H9 (cell line): Measurements from ENCODE around the gene TRIM2. TPM values are rescaled to one million over a fixed set of nuclear protein-coding genes. Genes with fewer than 3 reads are reported as not detected.

Experiments used
- DNase-seq: peaks from one replicate; pipeline ENCODE4 v3.0.0-alpha.2; 2017
- H2AFZ ChIP-seq: one replicate; pipeline ENCODE4 v1.6.1; 2013; ENCODE audit warnings: mild to moderate bottlenecking, low read length, control low read depth, moderate library complexity
- H2AK5ac ChIP-seq: 2 replicates; pipeline ENCODE4 v1.6.1; 2013; ENCODE audit warnings: low read length, control low read depth, mixed read lengths; ENCODE audit not compliant: insufficient read length
- H2BK120ac ChIP-seq: one replicate; pipeline ENCODE4 v1.6.1; 2013; ENCODE audit warnings: low read depth, mild to moderate bottlenecking, low read length, control low read depth, inconsistent platforms; ENCODE audit not compliant: poor library complexity, severe bottlenecking
- H2BK12ac ChIP-seq: 2 replicates; pipeline ENCODE4 v1.6.1; 2013; ENCODE audit warnings: low read length, control low read depth, mixed read lengths, low read depth; ENCODE audit not compliant: insufficient read length
- H2BK15ac ChIP-seq: 2 replicates; pipeline ENCODE4 v1.6.1; 2013; ENCODE audit warnings: low read depth, low read length, control low read depth
- H2BK20ac ChIP-seq: one replicate; pipeline ENCODE4 v1.6.1; 2013; ENCODE audit warnings: low read depth, mild to moderate bottlenecking, low read length, control low read depth, inconsistent platforms; ENCODE audit not compliant: poor library complexity, severe bottlenecking
- H2BK5ac ChIP-seq: 2 replicates; pipeline ENCODE4 v1.6.1; 2013; ENCODE audit warnings: low read length, control low read depth, mixed read lengths; ENCODE audit not compliant: insufficient read length
- H3K14ac ChIP-seq: 2 replicates; pipeline ENCODE4 v1.6.1; 2013; ENCODE audit warnings: low read length, control low read depth; ENCODE audit not compliant: insufficient read depth
- H3K18ac ChIP-seq: 2 replicates; pipeline ENCODE4 v1.6.1; 2013; ENCODE audit warnings: low read depth, mild to moderate bottlenecking, mixed read lengths, low read length, control low read depth; ENCODE audit not compliant: insufficient read length
- H3K23ac ChIP-seq: 2 replicates; pipeline ENCODE4 v1.6.1; 2013; ENCODE audit warnings: low read length, control low read depth, mixed read lengths, low read depth; ENCODE audit not compliant: insufficient read length
- H3K23me2 ChIP-seq: 2 replicates; pipeline ENCODE4 v1.6.1; 2013; ENCODE audit warnings: low read depth, mild to moderate bottlenecking, mixed read lengths, low read length, control low read depth; ENCODE audit not compliant: insufficient read length, poor library complexity, severe bottlenecking
- H3K27ac ChIP-seq: 2 replicates; pipeline ENCODE4 v1.5.1; 2013; ENCODE audit warnings: low read length, control low read depth, mixed read lengths, low read depth; ENCODE audit not compliant: insufficient read length
- H3K27me3 ChIP-seq: 2 replicates; pipeline ENCODE4 v1.6.1; 2013; ENCODE audit warnings: low read length, control low read depth, inconsistent platforms; ENCODE audit not compliant: insufficient read depth
- H3K4ac ChIP-seq: 2 replicates; pipeline ENCODE4 v1.6.1; 2013; ENCODE audit warnings: low read depth, mild to moderate bottlenecking, control low read depth, inconsistent platforms, low read length, moderate library complexity
- H3K4me1 ChIP-seq: 2 replicates; pipeline ENCODE4 v1.6.1; 2013; ENCODE audit warnings: low read length, control low read depth, inconsistent platforms; ENCODE audit not compliant: insufficient read depth
- H3K4me2 ChIP-seq: 2 replicates; pipeline ENCODE4 v1.6.1; 2013; ENCODE audit warnings: low read length, control low read depth, mixed read lengths; ENCODE audit not compliant: insufficient read length, insufficient read depth
- H3K56ac ChIP-seq: 2 replicates; pipeline ENCODE4 v1.6.1; 2013; ENCODE audit warnings: low read depth, mild to moderate bottlenecking, mixed read lengths, low read length, control low read depth; ENCODE audit not compliant: insufficient read length
- H3K79me1 ChIP-seq: 2 replicates; pipeline ENCODE4 v1.6.1; 2013; ENCODE audit warnings: low read depth, mild to moderate bottlenecking, moderate library complexity, low read length, control low read depth, inconsistent platforms; ENCODE audit not compliant: insufficient read depth, poor library complexity, severe bottlenecking
- H3K79me2 ChIP-seq: 2 replicates; pipeline ENCODE4 v1.6.1; 2013; ENCODE audit warnings: low read length, control low read depth, inconsistent platforms; ENCODE audit not compliant: insufficient read depth
- H3K9ac ChIP-seq: 2 replicates; pipeline ENCODE4 v1.6.1; 2013; ENCODE audit warnings: low read length, control low read depth, mixed read lengths; ENCODE audit not compliant: insufficient read length; ENCODE audit errors: extremely low read depth
- H3K9me3 ChIP-seq: one replicate; pipeline ENCODE4 v1.6.1; 2013; ENCODE audit warnings: low read depth, low read length, inconsistent platforms; ENCODE audit not compliant: control insufficient read depth
- H3T11ph ChIP-seq: one replicate; pipeline ENCODE4 v1.6.1; 2013; ENCODE audit warnings: mild to moderate bottlenecking, low read length, control low read depth, inconsistent platforms
- H4K20me1 ChIP-seq: one replicate; pipeline ENCODE4 v1.6.1; 2013; ENCODE audit not compliant: control insufficient read depth, insufficient read length, insufficient read depth
- H4K5ac ChIP-seq: 2 replicates; pipeline ENCODE4 v1.6.1; 2013; ENCODE audit warnings: low read depth, mild to moderate bottlenecking, mixed read lengths, low read length, control low read depth; ENCODE audit not compliant: insufficient read length
- H4K8ac ChIP-seq: replicated peaks from 2 replicates; pipeline ENCODE4 v1.6.1; 2013; ENCODE audit warnings: low read length, control low read depth, mixed read lengths, low read depth; ENCODE audit not compliant: insufficient read length
- H4K91ac ChIP-seq: 2 replicates; pipeline ENCODE4 v1.6.1; 2013; ENCODE audit warnings: low read depth, mild to moderate bottlenecking, moderate library complexity, mixed read lengths, low read length, control low read depth; ENCODE audit not compliant: insufficient read length
- H3K27ac Mint-ChIP-seq, 3 experiments: 2 replicates in 2 of 3; 3 replicates in 1 of 3; pipeline ENCODE4 v1.8.0; 2020 to 2021; ENCODE audit warnings: mixed read lengths in 3 of 3, mild to moderate bottlenecking in 1 of 3, moderate library complexity in 1 of 3
- H3K27me3 Mint-ChIP-seq: 2 replicates; pipeline ENCODE4 v1.8.0; 2021; ENCODE audit warnings: low read depth, mild to moderate bottlenecking, moderate library complexity, mixed read lengths
- H3K36me3 Mint-ChIP-seq, 3 experiments: 2 replicates in 2 of 3; 3 replicates in 1 of 3; pipeline ENCODE4 v1.8.0; 2020 to 2021; ENCODE audit warnings: low read depth in 3 of 3, mixed read lengths in 3 of 3; ENCODE audit not compliant: insufficient read depth in 1 of 3
- H3K4me1 Mint-ChIP-seq, 2 experiments: 2 replicates each; pipeline ENCODE4 v1.8.0; 2020; ENCODE audit warnings: mixed read lengths in 2 of 2
- H3K4me3 Mint-ChIP-seq, 2 experiments: 2 replicates in 1 of 2; 3 replicates in 1 of 2; pipeline ENCODE4 v1.8.0; 2020 to 2021; ENCODE audit warnings: mild to moderate bottlenecking in 2 of 2, mixed read lengths in 2 of 2, moderate library complexity in 1 of 2
- H3K9me3 Mint-ChIP-seq, 2 experiments: 2 replicates in 1 of 2; 3 replicates in 1 of 2; pipeline ENCODE4 v1.8.0; 2020; ENCODE audit warnings: mild to moderate bottlenecking in 2 of 2, mixed read lengths in 2 of 2, moderate library complexity in 1 of 2
- CTCF ChIP-seq: fragments of 200-600 bp; sonication (generic); conservative IDR thresholded peaks from 3 replicates; pipeline ENCODE4 v1.8.0; 2021; ENCODE audit warnings: antibody characterized with exemption, mild to moderate bottlenecking
- WGBS: extraction: QIAGEN DNeasy Blood & Tissue Kit; methylation state at CpG from one replicate; pipeline ENCODE4 v1.1.7; 2013; ENCODE audit warnings: missing lambda C conversion rate, low lambda C conversion rate, mixed read lengths; ENCODE audit not compliant: insufficient read length; ENCODE audit errors: extremely low coverage; 5-methylcytosine and 5-hydroxymethylcytosine counted together
- total RNA-seq: library from RNA; stranded (reverse); gene quantifications from 2 replicates; pipeline ENCODE4 v1.2.1, GENCODE V29; 2021

Gene TRIM2
- total RNA-seq, 1 experiment from 2014 or later = 28.9 TPM

- Histone ChIP-seq H3K4me1 (no peaks in the 10 kb centered on the region), H2AK5ac (no peak overlapping the region), H2AFZ (no peak overlapping the region), H2BK5ac (no peak overlapping the region), H3K27me3 (no peaks in the 10 kb centered on the region), H4K5ac (no peak overlapping the region), H4K91ac (no peak overlapping the region), H3K27ac (no peak overlapping the region), H3K9ac (no peak overlapping the region), H4K8ac (no peak overlapping the region), H3K23me2 (no peaks in the 10 kb centered on the region), H3K18ac (no peak overlapping the region), H3K4ac (no peak overlapping the region), H3K4me2 (no peak overlapping the region), H3K79me2 (no peaks in the 10 kb centered on the region), H3K56ac (no peak overlapping the region), H3K9me3 (no peaks in the 10 kb centered on the region), H2BK120ac (no peak overlapping the region), H3K23ac (no peak overlapping the region), H4K20me1 (no peaks in the 10 kb centered on the region), H3K79me1 (no peaks in the 10 kb centered on the region), H3T11ph (no peak overlapping the region), H3K14ac (no peak overlapping the region), H2BK15ac (no peak overlapping the region), H2BK20ac (no peak overlapping the region), H2BK12ac (no peak overlapping the region)
- no peaks in the 10 kb centered on the region for H3K27me3 Mint-ChIP-seq
- H3K4me3 Mint-ChIP-seq = no peak overlapping the region
- H3K9me3 Mint-ChIP-seq = no peaks in the 10 kb centered on the region
- TF ChIP-seq CTCF = no peak
- H3K36me3 Mint-ChIP-seq = peaks cover 21 to 50% (median 24%) of the 10 kb centered on the region in 3 experiments; a peak in 6 of 7 replicates
- H3K27ac Mint-ChIP-seq = peak overlapping the region; percentile 10 to 38 (median 34); a peak in 4 of 7 replicates
- H3K4me1 Mint-ChIP-seq = no peaks in the 10 kb centered on the region
- no peak for DNase-seq
- WGBS = no CpG with 5 or more reads among the region's 1 CpG
These were observed 110.7 kb downstream of the TRIM2 start for GRCh38 chr4:153314915-153315314.
